ENCODE results near the gene TM9SF1. TPM values are rescaled to one million over a fixed set of nuclear protein-coding genes. Genes with fewer than 3 reads are reported as not detected.

TM9SF1 gene
- total RNA-seq, 1 experiment from 2014 or later, result 55.5 TPM

- intact Hi-C loops (cut with micrococcal nuclease; ENCODE audit: unreplicated experiment), result loop anchor here (5.0 kb wide), 1 partner anchor 38 kb away; the partner anchor contains the start of gene IPO4
- Histone ChIP-seq H3K36me3 (ENCODE audit: insufficient read depth, low read length, poor library complexity, severe bottlenecking) (peaks cover 41% of the 10 kb centered on the region), H3K27ac (ENCODE audit: low read depth, low read length, poor library complexity, severe bottlenecking) (no peak overlapping the region), H3K27me3 (replicated peaks; ENCODE audit: insufficient read depth, low read depth, low read length, poor library complexity) (no peaks in the 10 kb centered on the region), H3K4me1 (ENCODE audit: insufficient read depth, low read length, poor library complexity, severe bottlenecking) (peaks cover 12% of the 10 kb centered on the region), H3K9me3 (ENCODE audit: low read depth, low read length, poor library complexity, severe bottlenecking) (no peaks in the 10 kb centered on the region), H3K4me3 (ENCODE audit: low read depth, low read length, poor library complexity, severe bottlenecking) (no peak overlapping the region)
- BruUV-seq (replicated peaks), result no TSS peak
- no peak for DNase-seq (ENCODE audit: low spot score)
- CTCF ChIA-PET, result no interaction called here
- TF ChIP-seq EZH2 (IDR thresholded peaks at IDR 0.05; ENCODE audit: borderline replicate concordance, low read depth, low read length, poor library complexity, severe bottlenecking) (no peak), CTCF (conservative IDR thresholded peaks at IDR 0.05; ENCODE audit: low read depth, low read length) (no peak)
- POLR2A ChIA-PET (ENCODE audit: low non-redundant PET), result no interaction called here
Observed at GRCh38 chr14:24149302-24149969, 45.8 kb downstream of the TM9SF1 start.

GRCh38 chr14:24147761-24148428, 47.3 kb downstream of the TM9SF1 start:
- peak overlapping the region; percentile 87 for H3K27ac ChIP-seq (ENCODE audit: low read depth, low read length, poor library complexity, severe bottlenecking)
- BruUV-seq (replicated peaks), result TSS peak; percentile 46
- H3K4me3 ChIP-seq (ENCODE audit: low read depth, low read length, poor library complexity, severe bottlenecking), result peak overlapping the region; percentile 90
- no peak for DNase-seq (ENCODE audit: low spot score)
- ChIA-PET POLR2A (ENCODE audit: low non-redundant PET) (interaction anchor here (0.6 kb wide), 1 partner anchor 223 kb away, joined by 3 read pairs; no protein-coding TSS in a partner anchor), CTCF (no interaction called here)
- no peaks in the 10 kb centered on the region for H3K9me3 ChIP-seq (ENCODE audit: low read depth, low read length, poor library complexity, severe bottlenecking)
- peaks cover 12% of the 10 kb centered on the region for H3K4me1 ChIP-seq (ENCODE audit: insufficient read depth, low read length, poor library complexity, severe bottlenecking)
- intact Hi-C loops (cut with micrococcal nuclease; ENCODE audit: unreplicated experiment), result loop anchor here (1.0 to 5.0 kb wide), 2 partner anchors 13 to 39 kb away; partner anchors contain the start of genes IPO4 and IRF9
- H3K27me3 ChIP-seq (replicated peaks; ENCODE audit: insufficient read depth, low read depth, low read length, poor library complexity), result no peaks in the 10 kb centered on the region
- peaks cover 48% of the 10 kb centered on the region for H3K36me3 ChIP-seq (ENCODE audit: insufficient read depth, low read length, poor library complexity, severe bottlenecking)
- TF ChIP-seq CTCF (conservative IDR thresholded peaks at IDR 0.05; ENCODE audit: low read depth, low read length), result no peak
- TF ChIP-seq EZH2 (IDR thresholded peaks at IDR 0.05; ENCODE audit: borderline replicate concordance, low read depth, low read length, poor library complexity, severe bottlenecking), result no peak

GRCh38 chr14:24146978-24147760, 48.1 kb downstream of the TM9SF1 start, which contains the start of gene RNF31:
Gene RNF31 (plus strand): TSS chr14:24147498. CDS start chr14:24147699, 201 bp downstream.
- TF ChIP-seq CTCF (conservative IDR thresholded peaks at IDR 0.05; ENCODE audit: low read depth, low read length) (no peak), EZH2 (IDR thresholded peaks at IDR 0.05; ENCODE audit: borderline replicate concordance, low read depth, low read length, poor library complexity, severe bottlenecking) (no peak)
- DNase-seq (ENCODE audit: low spot score), result peak; percentile 99
- Histone ChIP-seq H3K27me3 (replicated peaks; ENCODE audit: insufficient read depth, low read depth, low read length, poor library complexity) (no peaks in the 10 kb centered on the region), H3K9me3 (ENCODE audit: low read depth, low read length, poor library complexity, severe bottlenecking) (no peaks in the 10 kb centered on the region), H3K36me3 (ENCODE audit: insufficient read depth, low read length, poor library complexity, severe bottlenecking) (peaks cover 42% of the 10 kb centered on the region), H3K4me1 (ENCODE audit: insufficient read depth, low read length, poor library complexity, severe bottlenecking) (peaks cover 12% of the 10 kb centered on the region), H3K27ac (ENCODE audit: low read depth, low read length, poor library complexity, severe bottlenecking) (peak within 1 kb of the TSS; percentile 87), H3K4me3 (ENCODE audit: low read depth, low read length, poor library complexity, severe bottlenecking) (peak within 1 kb of the TSS; percentile 90)
- ChIA-PET POLR2A (ENCODE audit: low non-redundant PET) (interaction anchor here (0.5 to 1.0 kb wide), 5 partner anchors 8 to 224 kb away, joined by 3 to 6 read pairs (median 4); partner anchors contain the start of genes DCAF11 and NRL), CTCF (interaction anchor here (1.0 kb wide), 1 partner anchor 39 kb away, joined by 3 read pairs; no protein-coding TSS in a partner anchor)
- no TSS peak for BruUV-seq (replicated peaks)
- intact Hi-C loops (cut with micrococcal nuclease; ENCODE audit: unreplicated experiment), result loop anchor here (1.0 to 5.0 kb wide), 2 partner anchors 14 to 40 kb away; partner anchors contain the start of genes IPO4 and IRF9
